HepG2 (cell line): Measurements from ENCODE around the gene TSPYL4. TPM values are rescaled to one million over a fixed set of nuclear protein-coding genes. Genes with fewer than 3 reads are reported as not detected.

Source experiments
- CBFB ChIP-seq: sonication (generic); formaldehyde crosslinking; IDR thresholded peaks from 2 replicates; pipeline ENCODE4 v1.4.0; 2020; ENCODE audit warnings: missing genetic modification reagents
- CEBPB ChIP-seq: IDR thresholded peaks from 2 replicates; pipeline ENCODE4 v1.6.1; 2011; ENCODE audit warnings: low read depth, low read length, improper control_type of control experiment, borderline replicate concordance
- DPF2 ChIP-seq: sonication (generic); formaldehyde crosslinking; IDR thresholded peaks from 2 replicates; pipeline ENCODE4 v1.4.0; 2020; ENCODE audit warnings: mild to moderate bottlenecking, low read depth, missing genetic modification reagents, borderline replicate concordance
- EED ChIP-seq: sonication (generic); formaldehyde crosslinking; IDR thresholded peaks from 2 replicates; pipeline ENCODE4 v1.5.0; 2020; ENCODE audit warnings: mild to moderate bottlenecking, missing genetic modification reagents
- HHEX ChIP-seq: IDR thresholded peaks from 2 replicates; pipeline ENCODE4 v1.6.1; 2016; ENCODE audit warnings: control low read depth
- KDM3A ChIP-seq: IDR thresholded peaks from 2 replicates; pipeline ENCODE4 v1.6.1; 2018; ENCODE audit warnings: low read depth, missing compliant biosample characterization
- MIER3 ChIP-seq: IDR thresholded peaks from 2 replicates; pipeline ENCODE4 v1.6.1; 2016; ENCODE audit warnings: missing compliant biosample characterization, borderline replicate concordance
- NCOA2 ChIP-seq: sonication (generic); formaldehyde crosslinking; IDR thresholded peaks from 2 replicates; pipeline ENCODE4 v1.8.0; 2022; ENCODE audit warnings: inconsistent platforms
- XRCC5 ChIP-seq: fragments of 200-400 bp; formaldehyde crosslinking; optimal IDR thresholded peaks from 2 replicates; pipeline ENCODE3; 2017; ENCODE audit warnings: mild to moderate bottlenecking, low read length
- ZFAT ChIP-seq: sonication (generic); formaldehyde crosslinking; conservative IDR thresholded peaks from 2 replicates; pipeline ENCODE4 v1.8.1; 2023; ENCODE audit warnings: missing genetic modification reagents, inconsistent platforms
- ZNF101 ChIP-seq: sonication (generic); formaldehyde crosslinking; IDR thresholded peaks from 2 replicates; pipeline ENCODE4 v1.4.0; 2020; ENCODE audit warnings: mild to moderate bottlenecking, low read depth, missing genetic modification reagents, borderline replicate concordance
- ZNF12 ChIP-seq: sonication (generic); formaldehyde crosslinking; IDR thresholded peaks from 2 replicates; pipeline ENCODE4 v1.5.0; 2020; ENCODE audit warnings: missing genetic modification reagents
- ZNF234 ChIP-seq: sonication (generic); formaldehyde crosslinking; conservative IDR thresholded peaks from 2 replicates; pipeline ENCODE4 v1.5.1; 2020; ENCODE audit warnings: mild to moderate bottlenecking, missing genetic modification reagents
- ZNF383 ChIP-seq: sonication (generic); formaldehyde crosslinking; IDR thresholded peaks from 2 replicates; pipeline ENCODE4 v1.4.0; 2020; ENCODE audit warnings: missing genetic modification reagents, mild to moderate bottlenecking, borderline replicate concordance
- ZNF432 ChIP-seq: sonication (generic); formaldehyde crosslinking; IDR thresholded peaks from 2 replicates; pipeline ENCODE4 v1.5.0; 2020; ENCODE audit warnings: missing genetic modification reagents, mild to moderate bottlenecking, borderline replicate concordance
- ZNF563 ChIP-seq: sonication (generic); formaldehyde crosslinking; IDR thresholded peaks from 2 replicates; pipeline ENCODE4 v1.8.0; 2022; ENCODE audit warnings: mild to moderate bottlenecking, moderate library complexity, missing genetic modification reagents
- ZNF577 ChIP-seq: sonication (generic); formaldehyde crosslinking; IDR thresholded peaks from 2 replicates; pipeline ENCODE4 v1.4.0; 2020; ENCODE audit warnings: mild to moderate bottlenecking, low read depth, missing genetic modification reagents, borderline replicate concordance
- polyA plus RNA-seq, 8 experiments: library from polyadenylated mRNA; depleted of rRNA in 3 of 8; stranded (reverse) in 7 of 8; unstranded in 1 of 8; fragments of >200 nt; fragmentation: Illumina TruSeq in 4 of 8; extraction: Trizol in 4 of 8; gene quantifications; 2 replicates each; pipeline versions ENCODE4 v1.2.1 to v1.2.3, GENCODE V29; 2011 to 2016; ENCODE audit warnings: low read depth in 4 of 8, missing spikeins in 1 of 8, mixed read lengths in 1 of 8; ENCODE audit not compliant: insufficient read depth in 1 of 8
- total RNA-seq, 5 experiments: library from RNA; depleted of rRNA; stranded (reverse); fragments of >200 nt; fragmentation: Illumina TruSeq; extraction: Trizol; gene quantifications; 2 replicates each; pipeline ENCODE4 v1.2.3, GENCODE V29; 2016; ENCODE audit warnings: low read depth in 1 of 5
- TF ChIP-seq, protein P1 (sequence below): sonication (generic); formaldehyde crosslinking; IDR thresholded peaks from 2 replicates; pipeline ENCODE4 v1.5.1; 2020; ENCODE audit warnings: mild to moderate bottlenecking, missing genetic modification reagents
- TF ChIP-seq, protein P2 (sequence below): sonication (generic); formaldehyde crosslinking; conservative IDR thresholded peaks from 2 replicates; pipeline ENCODE4 v1.8.1; 2023; ENCODE audit warnings: missing genetic modification reagents
- TF ChIP-seq, protein P3 (sequence below): sonication (generic); formaldehyde crosslinking; IDR thresholded peaks from 2 replicates; pipeline ENCODE4 v1.4.0; 2020; ENCODE audit warnings: missing genetic modification reagents, borderline replicate concordance

Gene TSPYL4
- total and polyA plus RNA-seq, 2 of the 13 experiments (the other 11 are each of a cell fraction or from before 2014, with no cell fraction given) = 18.0 to 19.7 TPM

DNA sequence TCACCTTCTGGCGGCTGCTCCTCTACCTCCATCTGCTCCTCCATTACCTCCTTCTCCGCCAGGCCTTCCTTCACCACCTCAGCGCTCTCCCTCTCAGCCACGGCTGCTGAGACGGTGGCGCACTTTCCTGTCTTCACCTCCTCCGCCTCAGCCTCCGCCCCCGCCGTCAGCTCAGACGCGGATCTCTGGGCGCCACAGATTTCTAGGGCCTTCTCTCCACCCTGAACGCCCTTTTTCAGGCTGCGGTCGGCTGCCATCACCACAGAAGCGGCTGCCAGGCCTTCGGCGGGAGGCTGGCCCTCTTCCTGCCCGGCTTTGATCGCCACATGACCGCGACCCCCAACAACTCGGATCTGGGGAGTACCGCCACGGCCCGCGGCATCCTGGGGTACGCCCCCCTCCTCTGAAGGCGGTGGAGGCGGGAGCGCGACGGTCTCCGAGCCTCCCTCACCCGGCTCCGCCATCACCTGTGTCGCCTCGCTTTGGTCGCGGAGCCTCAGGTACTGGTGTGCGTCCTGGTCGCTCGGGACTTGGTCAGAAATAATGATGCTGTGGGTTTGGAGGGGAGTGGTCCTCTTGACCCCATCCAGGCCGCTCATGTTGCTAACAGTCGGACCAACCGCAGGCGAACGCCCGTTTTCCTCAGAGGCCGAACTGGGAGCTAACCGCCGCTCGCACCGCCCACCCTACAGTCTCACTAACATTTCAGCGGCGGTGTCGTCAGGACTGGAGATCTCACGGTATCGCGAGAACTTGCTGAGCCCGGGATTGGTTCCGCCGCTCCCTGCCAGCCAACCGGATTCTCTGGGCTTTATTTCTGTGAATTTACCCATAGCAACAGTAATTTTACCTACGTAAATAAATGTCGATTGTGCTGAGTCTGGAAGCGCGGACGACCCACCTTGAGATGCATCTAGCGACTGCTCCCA is 25.6 kb upstream of the TSPYL4 start, which contains the start of gene TSPYL1 (continued):
- TF ChIP-seq KDM3A (peak; percentile 81; the same call in 1 of the 2 replicates), ZNF12 (CRISPR knock-in tag) (no peak; the same call in 1 of the 2 replicates), ZNF563 (CRISPR knock-in tag) (peak; percentile 81), XRCC5 (peak; percentile 65), ZNF101 (CRISPR knock-in tag) (peak; percentile 95), ZNF432 (CRISPR knock-in tag) (no peak), CEBPB (peak; percentile 51; the same call in 1 of the 2 replicates), MIER3 (CRISPR knock-in tag) (no peak), ZNF383 (CRISPR knock-in tag) (no peak; the same call in 1 of the 2 replicates), NCOA2 (no peak), ZFAT (no peak), ZNF577 (CRISPR knock-in tag) (no peak), DPF2 (CRISPR knock-in tag) (no peak), EED (CRISPR knock-in tag) (peak; percentile 64; the same call in 1 of the 2 replicates), CBFB (CRISPR knock-in tag) (peak; percentile 62; the same call in 1 of the 2 replicates), HHEX (0 out of 2 replicates have a peak, but pooled peaks have one; percentile 4), ZNF234 (CRISPR knock-in tag) (no peak)
- TF ChIP-seq, protein P1, sequence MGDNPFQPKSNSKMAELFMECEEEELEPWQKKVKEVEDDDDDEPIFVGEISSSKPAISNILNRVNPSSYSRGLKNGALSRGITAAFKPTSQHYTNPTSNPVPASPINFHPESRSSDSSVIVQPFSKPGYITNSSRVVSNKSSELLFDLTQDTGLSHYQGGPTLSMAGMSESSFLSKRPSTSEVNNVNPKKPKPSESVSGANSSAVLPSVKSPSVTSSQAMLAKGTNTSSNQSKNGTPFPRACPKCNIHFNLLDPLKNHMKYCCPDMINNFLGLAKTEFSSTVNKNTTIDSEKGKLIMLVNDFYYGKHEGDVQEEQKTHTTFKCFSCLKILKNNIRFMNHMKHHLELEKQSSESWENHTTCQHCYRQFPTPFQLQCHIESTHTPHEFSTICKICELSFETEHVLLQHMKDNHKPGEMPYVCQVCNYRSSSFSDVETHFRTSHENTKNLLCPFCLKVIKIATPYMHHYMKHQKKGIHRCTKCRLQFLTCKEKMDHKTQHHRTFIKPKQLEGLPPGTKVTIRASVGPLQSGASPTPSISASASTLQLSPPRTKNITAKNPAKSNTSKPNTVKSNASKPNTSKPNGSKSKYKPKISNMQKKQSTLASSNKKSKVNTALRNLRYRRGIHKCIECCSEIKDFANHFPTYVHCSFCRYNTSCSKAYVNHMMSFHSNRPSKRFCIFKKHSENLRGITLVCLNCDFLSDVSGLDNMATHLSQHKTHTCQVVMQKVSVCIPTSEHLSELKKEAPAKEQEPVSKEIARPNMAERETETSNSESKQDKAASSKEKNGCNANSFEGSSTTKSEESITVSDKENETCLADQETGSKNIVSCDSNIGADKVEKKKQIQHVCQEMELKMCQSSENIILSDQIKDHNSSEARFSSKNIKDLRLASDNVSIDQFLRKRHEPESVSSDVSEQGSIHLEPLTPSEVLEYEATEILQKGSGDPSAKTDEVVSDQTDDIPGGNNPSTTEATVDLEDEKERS (CRISPR knock-in tag) = peak; percentile 72
- TF ChIP-seq, protein P2, sequence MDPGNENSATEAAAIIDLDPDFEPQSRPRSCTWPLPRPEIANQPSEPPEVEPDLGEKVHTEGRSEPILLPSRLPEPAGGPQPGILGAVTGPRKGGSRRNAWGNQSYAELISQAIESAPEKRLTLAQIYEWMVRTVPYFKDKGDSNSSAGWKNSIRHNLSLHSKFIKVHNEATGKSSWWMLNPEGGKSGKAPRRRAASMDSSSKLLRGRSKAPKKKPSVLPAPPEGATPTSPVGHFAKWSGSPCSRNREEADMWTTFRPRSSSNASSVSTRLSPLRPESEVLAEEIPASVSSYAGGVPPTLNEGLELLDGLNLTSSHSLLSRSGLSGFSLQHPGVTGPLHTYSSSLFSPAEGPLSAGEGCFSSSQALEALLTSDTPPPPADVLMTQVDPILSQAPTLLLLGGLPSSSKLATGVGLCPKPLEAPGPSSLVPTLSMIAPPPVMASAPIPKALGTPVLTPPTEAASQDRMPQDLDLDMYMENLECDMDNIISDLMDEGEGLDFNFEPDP (CRISPR knock-in tag) = peak; percentile 98; the same call in 1 of the 2 replicates
- TF ChIP-seq, protein P3, sequence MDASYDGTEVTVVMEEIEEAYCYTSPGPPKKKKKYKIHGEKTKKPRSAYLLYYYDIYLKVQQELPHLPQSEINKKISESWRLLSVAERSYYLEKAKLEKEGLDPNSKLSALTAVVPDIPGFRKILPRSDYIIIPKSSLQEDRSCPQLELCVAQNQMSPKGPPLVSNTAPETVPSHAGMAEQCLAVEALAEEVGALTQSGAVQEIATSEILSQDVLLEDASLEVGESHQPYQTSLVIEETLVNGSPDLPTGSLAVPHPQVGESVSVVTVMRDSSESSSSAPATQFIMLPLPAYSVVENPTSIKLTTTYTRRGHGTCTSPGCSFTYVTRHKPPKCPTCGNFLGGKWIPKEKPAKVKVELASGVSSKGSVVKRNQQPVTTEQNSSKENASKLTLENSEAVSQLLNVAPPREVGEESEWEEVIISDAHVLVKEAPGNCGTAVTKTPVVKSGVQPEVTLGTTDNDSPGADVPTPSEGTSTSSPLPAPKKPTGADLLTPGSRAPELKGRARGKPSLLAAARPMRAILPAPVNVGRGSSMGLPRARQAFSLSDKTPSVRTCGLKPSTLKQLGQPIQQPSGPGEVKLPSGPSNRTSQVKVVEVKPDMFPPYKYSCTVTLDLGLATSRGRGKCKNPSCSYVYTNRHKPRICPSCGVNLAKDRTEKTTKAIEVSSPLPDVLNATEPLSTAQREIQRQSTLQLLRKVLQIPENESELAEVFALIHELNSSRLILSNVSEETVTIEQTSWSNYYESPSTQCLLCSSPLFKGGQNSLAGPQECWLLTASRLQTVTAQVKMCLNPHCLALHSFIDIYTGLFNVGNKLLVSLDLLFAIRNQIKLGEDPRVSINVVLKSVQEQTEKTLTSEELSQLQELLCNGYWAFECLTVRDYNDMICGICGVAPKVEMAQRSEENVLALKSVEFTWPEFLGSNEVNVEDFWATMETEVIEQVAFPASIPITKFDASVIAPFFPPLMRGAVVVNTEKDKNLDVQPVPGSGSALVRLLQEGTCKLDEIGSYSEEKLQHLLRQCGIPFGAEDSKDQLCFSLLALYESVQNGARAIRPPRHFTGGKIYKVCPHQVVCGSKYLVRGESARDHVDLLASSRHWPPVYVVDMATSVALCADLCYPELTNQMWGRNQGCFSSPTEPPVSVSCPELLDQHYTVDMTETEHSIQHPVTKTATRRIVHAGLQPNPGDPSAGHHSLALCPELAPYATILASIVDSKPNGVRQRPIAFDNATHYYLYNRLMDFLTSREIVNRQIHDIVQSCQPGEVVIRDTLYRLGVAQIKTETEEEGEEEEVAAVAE (CRISPR knock-in tag) = peak; percentile 66; the same call in 1 of the 2 replicates
